KMS-11 (cell line): ENCODE results near the gene ERC2.

Source experiments
- H2AFZ ChIP-seq: fragments of 200-600 bp; sonication (generic); 2 replicates; pipeline ENCODE4 v1.6.1; 2016; ENCODE audit warnings: antibody characterized with exemption, mixed run types, low read depth
- H3K27ac ChIP-seq: fragments of 200-600 bp; sonication (generic); 2 replicates; pipeline ENCODE4 v1.6.1; 2016; ENCODE audit warnings: mild to moderate bottlenecking, mixed run types
- H3K27me3 ChIP-seq: fragments of 200-600 bp; sonication (generic); 2 replicates; pipeline ENCODE4 v1.6.1; 2017; ENCODE audit warnings: mild to moderate bottlenecking, low read depth, mixed run types, moderate library complexity; ENCODE audit not compliant: insufficient read depth
- H3K36me3 ChIP-seq: fragments of 200-600 bp; sonication (generic); 2 replicates; pipeline ENCODE4 v1.6.1; 2017; ENCODE audit warnings: mild to moderate bottlenecking, mixed run types; ENCODE audit not compliant: insufficient read depth
- H3K4me1 ChIP-seq: fragments of 200-600 bp; sonication (generic); 2 replicates; pipeline ENCODE4 v1.6.1; 2016; ENCODE audit warnings: mild to moderate bottlenecking, low read depth, mixed run types; ENCODE audit not compliant: poor library complexity, severe bottlenecking
- H3K4me2 ChIP-seq: fragments of 200-600 bp; sonication (generic); 2 replicates; pipeline ENCODE4 v1.7.0; 2016; ENCODE audit warnings: mild to moderate bottlenecking, mixed run types
- H3K4me3 ChIP-seq: fragments of 200-600 bp; sonication (generic); IDR thresholded peaks from 2 replicates; pipeline ENCODE4 v1.6.1; 2017; ENCODE audit warnings: low read depth, low read length, mixed read lengths; ENCODE audit not compliant: insufficient read depth
- H3K79me2 ChIP-seq: fragments of 200-600 bp; sonication (generic); 2 replicates; pipeline ENCODE4 v1.6.1; 2016; ENCODE audit warnings: low read depth, mixed run types; ENCODE audit not compliant: insufficient read depth
- H3K9ac ChIP-seq: fragments of 200-600 bp; sonication (generic); 2 replicates; pipeline ENCODE4 v1.6.1; 2016; ENCODE audit warnings: mild to moderate bottlenecking, mixed run types
- H4K20me1 ChIP-seq: fragments of 200-600 bp; sonication (generic); 2 replicates; pipeline ENCODE4 v1.6.1; 2016; ENCODE audit warnings: mild to moderate bottlenecking, mixed run types; ENCODE audit not compliant: insufficient read depth
- CTCF ChIP-seq: fragments of 200-600 bp; sonication (generic); conservative IDR thresholded peaks from 2 replicates; pipeline ENCODE4 v1.6.1; 2017; ENCODE audit warnings: low read depth, mild to moderate bottlenecking, antibody characterized with exemption, low read length, moderate library complexity, mixed read lengths

Gene ERC2

DNA sequence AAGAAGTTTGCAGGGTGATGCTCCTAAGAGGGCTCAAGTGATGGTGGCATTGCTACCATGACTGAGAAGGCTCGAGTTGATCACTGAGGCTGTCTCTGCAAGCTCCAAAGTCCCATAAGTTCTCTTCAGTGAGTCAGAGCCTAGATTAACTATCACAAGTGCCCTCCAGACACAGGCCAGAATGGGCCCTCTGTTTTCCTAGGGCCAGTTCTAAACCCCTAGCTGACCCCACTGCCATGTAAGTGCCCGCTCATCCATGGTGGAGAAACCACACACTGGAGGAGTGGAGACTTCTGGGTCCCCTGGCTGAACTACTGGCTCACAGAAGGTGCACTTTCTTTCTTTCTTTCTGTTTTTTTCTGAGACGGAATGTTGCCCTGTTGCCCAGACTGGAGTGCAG, 893.6 kb downstream of the ERC2 start:
- no peaks in the 10 kb centered on the region for H3K36me3 ChIP-seq
- no peak overlapping the region for H2AFZ ChIP-seq
- H4K20me1 ChIP-seq, result no peaks in the 10 kb centered on the region
- TF ChIP-seq CTCF, result no peak
- H3K4me2 ChIP-seq, result no peak overlapping the region
- no peaks in the 10 kb centered on the region for H3K79me2 ChIP-seq
- no peaks in the 10 kb centered on the region for H3K27me3 ChIP-seq
- no peak overlapping the region for H3K27ac ChIP-seq
- peaks cover 16% of the 10 kb centered on the region for H3K4me1 ChIP-seq
- H3K4me3 ChIP-seq, result no peak overlapping the region
- H3K9ac ChIP-seq, result no peak overlapping the region

- Histone ChIP-seq H4K20me1 (no peaks in the 10 kb centered on the region), H3K79me2 (no peaks in the 10 kb centered on the region), H3K27me3 (no peaks in the 10 kb centered on the region), H3K9ac (no peak overlapping the region), H2AFZ (no peak overlapping the region), H3K4me3 (no peak overlapping the region), H3K4me1 (peaks cover 16% of the 10 kb centered on the region), H3K4me2 (no peak overlapping the region), H3K36me3 (no peaks in the 10 kb centered on the region), H3K27ac (no peak overlapping the region)
- TF ChIP-seq CTCF, result no peak
Observed at GRCh38 chr3:55572816-55573215, 895.5 kb downstream of the ERC2 start.

- Histone ChIP-seq H4K20me1 (no peaks in the 10 kb centered on the region), H3K27me3 (no peaks in the 10 kb centered on the region), H3K27ac (no peak overlapping the region), H3K4me3 (no peak overlapping the region), H3K9ac (no peak overlapping the region), H2AFZ (no peak overlapping the region), H3K79me2 (no peaks in the 10 kb centered on the region), H3K4me1 (peaks cover 16% of the 10 kb centered on the region), H3K36me3 (no peaks in the 10 kb centered on the region), H3K4me2 (no peak overlapping the region)
- TF ChIP-seq CTCF, result no peak
Observed at GRCh38 chr3:55571913-55572312, 896.4 kb downstream of the ERC2 start.

DNA sequence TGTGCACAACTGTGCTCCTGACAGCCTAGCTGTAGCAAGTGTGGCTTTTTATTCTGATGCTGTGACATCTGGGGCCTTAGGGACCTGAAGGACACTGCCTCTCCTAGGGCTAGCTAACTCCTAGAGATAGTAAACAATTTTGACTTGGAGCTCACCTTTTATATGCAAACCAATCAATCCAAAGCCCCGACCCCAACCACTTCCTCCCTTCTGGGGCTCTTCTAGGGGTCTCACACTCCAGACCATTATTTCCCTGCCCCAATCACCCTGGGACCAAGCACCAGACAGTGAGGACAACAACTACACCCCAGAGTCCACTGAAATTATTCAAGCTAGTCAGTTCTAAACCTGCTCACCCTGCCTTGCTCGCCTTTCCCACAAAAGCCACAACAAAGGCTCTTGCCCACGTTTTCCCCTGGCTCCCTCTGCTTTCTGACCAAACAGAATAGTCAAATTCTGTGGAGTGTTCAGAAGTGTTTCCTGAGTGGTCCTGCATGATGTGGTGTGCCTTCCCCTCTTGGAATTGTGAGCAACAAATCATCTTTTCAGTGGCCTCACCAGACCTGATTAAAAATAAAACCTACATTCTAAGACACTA, 897.0 kb downstream of the ERC2 start:
- no peak overlapping the region for H3K4me3 ChIP-seq
- H3K4me2 ChIP-seq, result no peak overlapping the region; the same call in 1 of the 2 replicates
- H3K27ac ChIP-seq, result no peak overlapping the region; the same call in 1 of the 2 replicates
- H3K79me2 ChIP-seq, result no peaks in the 10 kb centered on the region
- no peaks in the 10 kb centered on the region for H3K27me3 ChIP-seq
- no peak overlapping the region for H3K9ac ChIP-seq
- H2AFZ ChIP-seq, result no peak overlapping the region
- no peaks in the 10 kb centered on the region for H3K36me3 ChIP-seq
- H4K20me1 ChIP-seq, result no peaks in the 10 kb centered on the region
- no peak for TF ChIP-seq CTCF
- H3K4me1 ChIP-seq, result peaks cover 16% of the 10 kb centered on the region
